NCI-H146 (cell line): Measurements from ENCODE around the gene SLC25A10.
A peak's percentile ranks its signal among the peaks of the same experiment; 100 is the strongest.
"Not testable (repeated sequence)": the region's sequence is repeated elsewhere in the genome, so short reads cannot be mapped to it uniquely, and the experiment has no call there.

Experiments used
- DNase-seq: peaks from one replicate; lab custom pipeline; 2025; lab: John Stamatoyannopoulos, UW

Gene SLC25A10, protein sequence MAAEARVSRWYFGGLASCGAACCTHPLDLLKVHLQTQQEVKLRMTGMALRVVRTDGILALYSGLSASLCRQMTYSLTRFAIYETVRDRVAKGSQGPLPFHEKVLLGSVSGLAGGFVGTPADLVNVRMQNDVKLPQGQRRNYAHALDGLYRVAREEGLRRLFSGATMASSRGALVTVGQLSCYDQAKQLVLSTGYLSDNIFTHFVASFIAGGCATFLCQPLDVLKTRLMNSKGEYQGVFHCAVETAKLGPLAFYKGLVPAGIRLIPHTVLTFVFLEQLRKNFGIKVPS

DNA sequence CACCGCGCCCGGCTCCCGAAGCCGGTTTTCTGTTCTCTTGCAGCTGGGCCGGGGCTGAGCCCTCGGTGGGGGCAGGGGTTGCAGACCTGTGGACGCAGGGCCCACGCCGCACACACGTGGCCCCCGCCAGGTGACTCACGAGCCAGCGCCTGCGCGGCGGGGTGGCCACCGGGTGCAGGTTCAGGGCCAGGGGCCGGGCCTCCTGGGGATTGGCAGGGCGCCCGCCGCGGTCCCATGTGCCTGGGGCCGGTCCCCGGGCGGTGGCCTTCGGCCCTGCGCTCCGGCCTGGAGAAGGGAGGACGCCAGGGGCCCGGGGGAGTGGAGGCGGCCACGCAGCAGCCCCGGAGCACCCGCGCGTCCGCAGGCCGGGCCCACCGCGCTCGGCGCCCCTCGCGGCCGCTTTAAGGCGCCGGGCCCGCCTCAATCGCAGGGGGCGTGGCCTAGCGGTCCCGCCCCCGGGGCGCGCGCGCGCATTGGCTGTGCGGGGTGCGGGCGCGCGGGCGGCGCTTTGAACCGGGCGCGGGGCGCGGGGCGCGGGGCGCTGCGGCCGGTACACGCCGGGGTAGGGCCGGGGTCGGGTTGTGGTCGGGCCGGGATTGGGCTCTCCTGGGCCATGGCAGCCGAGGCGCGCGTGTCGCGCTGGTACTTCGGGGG is at the start of gene SLC25A10:
Gene SLC25A10, plus strand, starts transcription at position 471 of the 654 bp plus-strand sequence. Its CDS starts 143 bp downstream, at position 614.
- DNase-seq, result peak; percentile 89

DNA sequence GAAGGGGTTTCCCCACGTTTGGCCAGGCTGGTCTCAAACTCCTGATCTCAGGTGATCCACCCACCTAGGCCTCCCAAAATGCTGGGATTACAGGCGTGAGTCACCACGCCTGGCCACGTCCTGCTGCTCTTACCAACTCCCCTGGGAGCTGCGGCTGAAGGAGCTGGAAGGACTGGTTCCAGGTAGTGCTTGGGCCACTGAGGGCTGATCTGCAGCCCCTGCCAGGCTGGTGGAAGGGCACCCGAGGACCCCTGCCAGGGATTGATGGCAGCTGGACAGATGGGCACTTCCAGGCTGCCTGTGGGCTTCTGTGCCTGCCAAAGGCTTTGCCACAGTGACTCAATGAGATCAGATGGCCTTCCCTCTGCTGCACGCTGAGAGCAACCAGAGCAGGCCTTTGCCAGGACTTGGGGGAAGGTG is 48.0 kb upstream of the SLC25A10 start:
- DNase-seq, result no peak

DNA sequence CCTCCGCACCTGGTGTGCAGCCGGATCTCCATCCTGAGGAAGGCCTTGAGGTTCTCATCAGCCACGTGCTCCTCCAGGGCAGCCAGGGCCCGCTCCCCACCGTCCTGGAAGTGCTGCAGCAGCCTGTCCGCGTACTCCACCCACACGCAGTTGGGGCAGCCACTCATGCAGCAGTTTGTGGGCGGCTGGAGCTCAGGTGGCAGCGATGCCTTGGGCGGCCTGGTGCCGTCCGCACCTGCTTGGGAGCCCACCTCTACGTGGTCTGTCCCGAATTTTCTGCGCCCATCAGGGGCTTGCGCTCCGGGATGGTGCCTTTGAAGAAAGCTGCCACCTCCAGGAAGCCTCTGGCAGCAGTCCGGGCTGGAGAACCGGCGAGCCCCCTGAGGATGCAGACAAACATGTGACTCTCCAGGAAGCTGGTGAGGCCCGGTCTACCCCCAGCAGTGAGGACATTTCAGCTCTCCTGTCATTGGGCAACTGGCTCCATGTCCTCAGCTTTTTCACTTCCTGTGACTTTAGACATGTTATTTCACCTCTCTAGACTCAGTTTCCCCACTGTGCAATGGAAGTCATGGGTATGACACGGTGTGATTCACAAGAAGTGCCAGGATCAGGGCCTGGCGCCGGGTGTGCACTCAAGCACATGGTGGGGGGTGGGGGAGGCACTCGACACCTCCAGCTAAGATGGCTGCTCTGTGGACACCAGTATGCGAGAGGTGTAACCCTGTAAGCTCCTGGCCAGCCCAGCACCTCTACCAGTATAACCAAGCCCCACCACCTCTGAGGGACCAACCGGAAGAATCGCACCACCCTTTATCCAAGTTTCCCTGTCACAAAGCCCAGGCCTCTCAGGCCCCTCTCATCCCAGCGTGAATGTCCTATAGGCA is 46.6 kb upstream of the SLC25A10 start:
- peak; percentile 63 for DNase-seq

DNA sequence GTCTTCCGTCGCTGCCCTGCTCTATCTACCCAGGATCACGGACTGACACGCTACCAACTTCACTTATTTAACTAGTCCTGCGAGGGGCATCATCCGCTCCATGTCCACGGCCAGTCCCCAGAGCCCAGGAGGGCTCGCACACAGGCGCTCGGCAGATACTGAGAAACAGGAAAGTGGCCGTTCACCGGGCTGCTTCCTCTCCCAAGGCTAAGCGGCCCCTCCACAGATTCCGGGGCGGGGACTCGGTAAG is 46.1 kb upstream of the SLC25A10 start:
- DNase-seq, result no peak

DNA sequence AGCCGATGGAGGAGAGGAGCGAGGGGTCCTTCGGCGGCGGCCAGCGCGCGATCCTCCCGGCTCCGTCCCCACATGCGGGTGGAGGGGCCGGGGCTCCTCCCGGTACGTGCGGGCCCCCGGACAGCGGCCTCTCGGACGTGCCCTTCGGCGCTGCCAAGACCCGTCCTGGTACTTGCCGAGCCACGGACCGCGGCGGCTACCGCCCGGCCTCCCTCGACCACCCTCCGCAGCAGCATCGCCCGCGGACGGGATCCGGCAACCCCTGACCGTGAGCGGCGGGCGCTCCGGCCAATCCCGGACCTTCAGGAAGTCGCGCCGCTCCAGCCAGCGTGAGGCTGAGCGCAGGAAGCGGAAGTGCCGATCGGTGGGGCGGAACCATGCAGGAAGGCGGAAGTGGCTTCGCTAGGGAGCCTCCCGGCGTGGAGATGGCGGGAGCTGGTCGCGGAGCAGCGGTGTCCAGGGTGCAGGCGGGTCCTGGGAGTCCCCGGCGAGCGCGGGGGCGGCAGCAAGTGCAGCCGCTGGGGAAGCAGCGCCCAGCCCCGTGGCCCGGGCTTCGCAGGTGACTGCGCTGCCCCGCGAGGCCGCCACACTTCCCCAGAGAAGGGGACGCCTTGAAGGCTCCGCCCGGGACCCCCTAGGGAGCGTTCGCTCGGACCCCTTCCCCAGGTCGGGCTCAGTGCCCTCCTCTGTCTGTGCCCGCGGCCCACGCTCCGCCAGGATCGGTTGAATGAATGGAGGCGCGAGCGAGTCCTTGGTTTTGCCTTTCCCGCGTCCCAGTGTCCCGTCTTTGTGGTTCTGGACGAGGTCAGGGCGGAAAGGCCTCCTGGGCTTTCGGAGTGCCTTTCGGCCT is 45.5 kb upstream of the SLC25A10 start, which contains the start of the genes CCDC137 and OXLD1:
Gene CCDC137, plus strand, starts transcription at position 396 of the 850 bp plus-strand sequence. Its CDS starts 30 bp downstream, at position 426.
Gene OXLD1, minus strand, starts transcription at position 264 of the 850 bp plus-strand sequence. Its CDS starts 28 bp downstream, at position 236.
- DNase-seq, result peak; percentile 96

DNA sequence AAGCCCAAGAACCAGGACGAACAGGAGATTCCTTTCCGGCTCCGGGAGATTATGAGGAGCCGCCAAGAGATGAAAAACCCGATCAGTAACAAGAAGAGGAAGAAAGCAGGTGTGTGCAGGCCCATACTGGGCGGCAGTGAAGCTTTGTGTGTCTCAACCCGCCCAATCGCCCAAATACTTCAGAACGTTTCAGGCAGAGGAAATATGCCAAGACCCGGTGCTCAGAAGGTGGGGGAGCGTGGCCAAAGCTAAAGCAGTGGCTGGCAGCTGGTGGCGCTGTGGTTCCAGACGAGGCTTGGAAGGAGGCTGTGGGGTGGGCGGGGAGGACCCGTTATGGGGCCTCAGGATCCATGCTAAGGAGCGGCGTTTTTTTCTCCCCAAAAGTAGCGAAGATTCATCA is 44.3 kb upstream of the SLC25A10 start:
- DNase-seq, result no peak

DNA sequence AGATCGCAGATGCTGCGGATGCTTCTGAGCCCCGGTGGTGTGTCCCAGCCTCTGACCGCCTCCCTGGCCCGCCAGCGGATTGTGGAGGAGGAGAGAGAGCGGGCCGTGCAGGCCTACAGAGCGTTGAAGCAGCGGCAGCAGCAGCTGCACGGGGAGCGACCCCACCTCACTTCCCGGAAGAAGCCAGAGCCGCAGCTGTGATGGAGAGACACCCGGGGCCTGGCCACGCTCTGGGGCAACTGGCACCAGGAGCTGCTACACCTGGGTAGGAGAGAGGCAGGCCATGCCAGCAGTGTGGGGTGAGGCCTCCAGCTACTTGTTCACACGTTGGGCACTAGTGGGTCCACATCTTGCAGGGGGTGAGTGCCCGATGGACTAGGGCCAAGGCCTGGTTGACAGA is 39.6 kb upstream of the SLC25A10 start:
- DNase-seq, result no peak

DNA sequence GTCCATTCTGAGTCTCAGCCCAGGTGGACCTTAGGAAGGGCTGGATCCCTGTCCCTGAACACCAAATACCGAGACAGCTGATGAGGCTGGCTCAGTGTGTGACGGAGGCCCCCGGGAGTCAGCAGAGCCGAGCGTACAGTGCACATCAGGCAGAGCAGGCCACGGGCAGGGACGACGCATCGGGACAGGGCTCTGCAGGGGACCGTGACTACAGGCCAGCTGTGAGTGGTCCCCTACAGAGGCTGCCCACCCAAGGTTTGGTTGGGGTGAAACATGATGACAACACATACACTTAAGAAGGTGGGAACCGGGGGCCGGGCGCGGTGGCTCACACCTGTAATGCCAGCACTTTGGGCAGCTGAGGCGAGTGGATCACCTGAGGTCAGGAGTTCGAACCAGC is 39.1 kb upstream of the SLC25A10 start:
- DNase-seq, result no peak

DNA sequence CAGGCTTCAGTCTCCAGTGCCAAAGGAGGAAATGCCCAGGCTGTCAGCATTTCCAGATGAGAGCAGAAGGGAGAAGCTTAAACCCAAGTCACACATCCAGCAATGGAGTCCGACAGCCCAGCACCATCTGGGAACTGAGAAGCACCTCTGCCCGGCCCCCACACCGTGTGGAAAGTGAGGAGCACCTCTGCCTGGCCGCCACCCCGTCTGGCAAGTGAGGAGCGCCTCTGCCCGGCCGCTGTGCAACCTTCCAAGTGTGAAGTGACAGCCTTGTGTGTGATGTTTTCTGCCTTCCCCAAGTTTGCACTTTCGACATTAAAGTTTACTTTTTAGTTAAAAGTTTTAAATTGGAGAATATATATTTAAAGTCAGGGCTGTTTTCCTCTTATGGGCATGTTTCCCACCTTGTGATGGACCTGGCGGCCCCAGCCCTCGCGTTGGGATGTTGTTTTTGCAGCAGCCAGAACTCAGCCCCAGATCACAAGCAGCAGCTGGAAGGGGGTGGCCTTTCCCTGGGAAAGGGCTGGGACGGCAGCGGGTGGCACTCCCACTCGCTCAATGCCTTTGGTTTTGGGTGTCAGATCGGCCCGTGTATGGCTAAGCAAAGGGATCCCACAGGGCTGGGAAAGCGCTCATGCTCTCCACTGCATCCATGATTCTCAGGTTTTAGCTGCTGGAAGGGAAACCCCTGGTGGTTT is 38.4 kb upstream of the SLC25A10 start:
- DNase-seq, result no peak

DNA sequence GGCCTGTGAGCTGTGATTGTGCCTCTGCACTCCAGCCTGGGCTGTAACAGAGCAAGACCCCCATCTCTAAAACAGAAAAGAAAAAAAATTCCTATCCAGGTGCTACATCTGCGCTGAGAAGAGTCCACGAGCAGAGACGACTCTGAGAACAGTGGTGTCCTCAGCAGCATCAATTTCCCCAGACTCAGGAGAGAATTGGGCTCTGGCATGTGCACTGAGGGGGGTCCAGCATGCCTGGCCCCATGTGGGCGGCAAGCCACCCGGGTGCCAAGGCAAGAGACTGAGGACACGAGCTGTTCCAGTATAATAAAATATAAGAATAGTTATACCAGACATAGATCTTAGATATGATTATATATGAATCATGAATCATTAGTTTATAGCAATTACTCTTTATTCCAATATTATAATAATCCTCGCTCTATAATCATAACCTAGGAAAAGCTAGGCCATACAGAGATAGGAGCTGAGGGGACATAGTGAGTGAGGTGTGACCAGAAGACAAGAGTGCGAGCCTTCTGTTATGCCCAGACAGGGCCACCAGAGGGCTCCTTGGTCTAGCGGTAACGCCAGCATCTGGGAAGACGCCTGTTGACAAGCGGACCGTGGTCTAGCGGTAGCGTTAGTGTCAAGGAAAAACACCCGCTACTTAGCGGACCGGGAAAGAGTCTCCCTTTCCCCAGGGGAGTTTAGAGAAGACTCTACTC is 36.4 kb upstream of the SLC25A10 start:
- not testable (repeated sequence) for DNase-seq

DNA sequence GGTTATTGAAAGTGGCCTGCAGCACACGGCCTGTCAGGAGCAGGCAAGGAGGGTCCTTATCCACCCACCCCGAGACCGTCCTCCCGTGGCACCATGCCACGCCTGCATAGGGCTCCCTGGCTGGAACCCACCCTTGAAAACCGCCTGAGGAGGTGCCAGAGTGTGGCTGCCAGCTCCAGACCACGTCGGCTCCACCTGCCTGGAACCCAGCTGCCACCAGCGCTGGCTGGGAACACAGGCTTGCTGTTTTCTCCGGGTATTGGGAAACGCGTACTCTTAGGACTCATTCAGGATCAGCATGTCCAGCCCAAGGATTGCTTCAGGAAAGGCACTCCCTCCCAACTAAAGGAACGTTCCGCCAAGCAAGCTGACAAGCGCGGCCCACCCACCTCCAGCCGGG is 35.2 kb upstream of the SLC25A10 start:
- no peak for DNase-seq

DNA sequence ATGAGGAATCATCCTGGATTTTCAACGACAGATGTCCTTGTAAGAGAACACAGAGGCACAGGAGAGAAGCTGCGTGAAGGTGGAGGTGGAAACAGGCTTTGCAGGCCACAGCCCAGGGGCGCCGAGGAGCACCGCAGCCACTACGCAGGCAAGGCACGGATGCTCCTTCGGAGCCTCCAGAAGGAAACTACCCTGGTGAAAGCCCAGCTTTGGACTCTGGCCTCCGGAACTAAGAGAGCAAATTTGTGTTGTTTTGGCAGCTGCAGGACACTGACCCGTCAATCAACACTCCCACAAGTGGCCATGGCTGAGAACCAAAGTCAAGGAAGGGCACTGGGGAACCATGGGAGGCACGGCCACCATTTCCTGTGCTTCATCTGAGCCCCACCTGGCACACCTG is 31.9 kb upstream of the SLC25A10 start:
- DNase-seq, result no peak

DNA sequence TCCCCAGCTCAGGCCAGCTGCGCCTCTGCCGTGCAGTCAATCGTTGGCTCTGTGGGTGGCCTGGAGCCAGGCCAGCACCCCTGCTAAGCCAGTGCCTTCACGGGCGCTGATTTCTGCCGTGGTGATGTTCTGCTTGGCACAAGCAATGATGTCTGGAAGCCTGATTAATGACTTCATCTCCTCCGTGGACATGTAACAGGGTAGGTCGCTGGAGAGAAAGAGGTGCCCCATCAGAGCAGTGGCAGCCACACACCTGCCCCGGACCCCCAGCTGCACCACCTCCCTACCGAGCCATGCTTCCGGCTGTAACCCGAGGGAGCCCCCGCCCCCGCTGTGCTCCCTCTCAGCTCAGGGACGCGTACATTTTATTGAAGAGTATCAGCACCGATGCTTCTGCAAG is 30.4 kb upstream of the SLC25A10 start:
- DNase-seq, result peak; percentile 87

DNA sequence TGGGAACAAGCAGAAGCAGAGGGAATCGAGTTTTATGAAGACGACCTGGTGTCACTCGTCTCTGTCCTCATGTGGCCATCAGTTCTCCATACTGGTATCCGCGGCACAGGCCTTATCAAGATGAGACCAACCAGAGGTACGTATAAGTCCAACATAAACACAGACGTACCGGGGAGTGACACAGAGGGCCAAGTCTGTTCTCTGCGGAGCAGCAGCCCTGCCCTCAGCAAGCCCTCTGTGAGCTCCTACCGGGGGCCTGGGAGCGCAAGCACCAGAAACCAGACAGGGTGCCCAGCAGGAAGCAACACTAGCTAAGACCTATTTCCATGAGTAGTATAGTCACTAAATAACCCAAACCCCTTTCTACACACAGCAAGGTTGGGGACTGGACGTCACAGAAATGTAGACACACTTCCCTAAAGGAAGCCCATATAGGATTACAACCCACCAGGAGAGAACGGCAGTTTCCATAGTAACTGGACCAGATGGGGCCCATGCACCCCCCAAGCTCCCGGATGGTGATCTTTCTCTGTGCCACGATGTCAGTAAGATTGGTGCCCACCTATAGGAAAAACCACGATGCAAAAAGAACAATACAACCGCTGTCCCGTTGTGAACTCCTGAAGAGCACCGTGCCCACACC is 29.4 kb upstream of the SLC25A10 start:
- peak; percentile 25 for DNase-seq

DNA sequence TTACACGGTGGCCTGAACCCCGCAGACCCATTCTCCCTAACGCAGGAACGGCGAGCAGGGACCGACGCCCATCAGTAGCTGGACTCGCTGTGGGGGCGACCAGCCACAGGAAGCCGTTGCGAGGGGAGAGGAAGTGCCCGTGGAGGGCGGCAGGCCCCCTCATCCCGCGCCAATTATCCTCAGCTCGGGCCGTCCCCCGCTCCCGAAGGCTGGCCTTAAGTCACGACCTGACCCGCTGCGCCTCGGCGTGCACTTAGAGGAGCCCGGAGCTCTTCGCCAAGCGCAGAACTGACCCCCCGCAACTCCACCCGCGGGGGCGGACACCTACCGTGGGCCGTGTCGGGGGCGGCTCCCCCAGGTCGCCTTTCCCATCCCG is 28.9 kb upstream of the SLC25A10 start:
- DNase-seq, result no peak

DNA sequence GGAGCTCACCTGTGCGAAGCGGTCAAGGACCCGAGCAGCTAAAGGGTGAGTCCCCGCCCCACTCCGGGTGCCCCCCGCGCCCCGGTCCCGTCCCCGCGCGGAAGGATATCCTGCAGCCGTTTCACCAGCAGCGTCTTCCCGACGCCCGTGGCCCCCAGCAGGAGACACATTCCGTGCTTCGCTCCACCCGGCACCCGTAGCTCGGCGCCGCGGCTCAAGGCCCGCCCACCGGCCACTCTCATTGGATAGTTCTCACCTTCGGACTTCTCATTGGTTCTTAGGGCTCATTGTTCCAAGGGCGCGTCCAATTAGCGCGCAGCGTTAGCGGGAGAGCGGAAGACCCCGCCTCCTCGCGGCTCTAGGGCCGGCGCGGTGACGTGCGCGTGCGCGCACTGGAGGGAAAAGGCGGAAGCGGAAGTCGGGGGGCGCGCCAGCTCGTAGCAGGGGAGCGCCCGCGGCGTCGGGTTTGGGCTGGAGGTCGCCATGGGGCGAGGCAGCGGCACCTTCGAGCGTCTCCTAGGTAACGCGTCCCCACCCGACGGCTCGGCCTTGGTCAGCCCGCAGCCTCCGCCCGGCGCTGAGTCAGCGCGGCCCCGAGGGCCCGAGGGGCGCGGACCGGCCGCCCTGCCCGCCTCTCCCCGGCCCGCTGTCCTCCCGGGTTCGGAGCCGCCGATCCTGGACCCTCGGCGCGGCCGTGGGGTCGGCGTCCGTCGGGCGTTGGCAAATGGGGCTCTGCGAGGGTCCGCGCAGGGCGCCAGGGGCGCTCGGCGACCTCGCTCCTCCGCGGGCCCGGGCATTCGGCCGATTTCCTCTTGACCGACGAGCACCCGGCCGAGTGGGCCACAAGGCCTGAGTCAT is 28.3 kb upstream of the SLC25A10 start, which contains the start of the genes ARL16 and HGS:
Gene ARL16, minus strand, starts transcription at position 214 of the 858 bp plus-strand sequence. Its CDS starts 44 bp downstream, at position 170.
Gene HGS, plus strand, starts transcription at position 428 of the 858 bp plus-strand sequence. Its CDS starts 56 bp downstream, at position 484.
- peak; percentile 98 for DNase-seq

DNA sequence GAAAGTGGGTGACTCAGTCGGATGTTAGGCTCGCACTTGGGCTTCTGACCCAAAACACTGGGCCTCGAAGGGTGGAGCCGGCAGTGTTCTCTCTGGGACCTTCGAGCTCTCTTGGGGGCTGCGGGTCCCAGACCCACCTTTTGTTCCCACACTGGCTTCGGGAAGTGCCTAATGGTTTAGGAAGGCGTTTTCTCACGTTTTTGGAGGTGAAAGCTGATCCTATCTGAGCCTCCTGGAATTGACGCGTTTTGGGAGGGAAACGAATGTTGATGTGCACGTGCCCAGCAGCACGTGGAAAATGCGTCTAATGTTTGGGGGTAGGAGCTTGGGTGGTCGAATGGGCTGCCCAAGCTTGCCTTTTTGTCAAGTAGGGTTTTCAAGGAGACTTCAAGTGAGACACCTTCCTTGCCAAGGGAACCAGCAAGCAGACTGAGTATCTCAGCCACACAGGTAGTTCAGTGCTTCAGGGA is 27.6 kb upstream of the SLC25A10 start:
- no peak for DNase-seq

DNA sequence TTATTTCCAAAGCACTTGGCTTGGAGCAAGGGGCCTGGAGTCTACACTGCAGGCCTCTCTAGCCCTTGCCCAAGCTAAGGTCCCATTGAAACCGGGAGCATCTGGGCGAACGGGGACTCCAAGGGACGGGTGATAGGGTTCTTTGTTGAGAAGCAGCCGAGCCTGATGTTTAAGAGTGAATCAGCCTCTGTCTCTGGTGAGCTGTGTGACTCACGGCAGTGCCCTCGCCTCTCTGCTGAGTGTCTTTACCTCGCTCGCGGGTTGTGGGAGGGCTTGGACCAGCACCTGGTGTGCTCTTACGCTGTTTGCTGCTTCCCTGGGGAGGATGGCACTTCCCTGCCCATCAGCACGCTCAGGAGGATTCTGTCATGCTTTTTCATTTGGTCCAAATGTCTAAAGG is 27.0 kb upstream of the SLC25A10 start:
- no peak for DNase-seq

DNA sequence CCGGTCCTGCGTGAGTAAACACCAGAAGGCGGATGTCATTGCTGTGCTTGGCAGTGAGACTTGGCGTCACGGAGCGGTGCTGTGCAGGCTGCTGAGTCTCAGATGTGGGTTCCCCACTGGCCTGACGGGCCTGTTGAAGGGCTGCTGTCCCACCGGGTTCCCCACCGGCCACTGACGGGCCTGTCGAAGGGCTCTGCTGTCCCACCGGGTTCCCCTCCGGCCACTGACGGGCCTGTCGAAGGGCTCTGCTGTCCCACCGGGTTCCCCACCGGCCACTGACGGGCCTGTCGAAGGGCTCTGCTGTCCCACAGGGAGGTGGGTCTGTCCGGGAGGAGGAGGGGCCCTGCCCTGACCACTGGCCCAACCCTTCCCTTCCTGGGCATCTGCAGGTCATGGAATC is 25.5 kb upstream of the SLC25A10 start:
- no peak for DNase-seq
